D721Med (cell line): Measurements from ENCODE around the gene DIS3L2.
A peak's percentile ranks its signal among the peaks of the same experiment; 100 is the strongest.

Experiments
- DNase-seq: peaks from one replicate; pipeline ENCODE4 v3.0.0; 2011; ENCODE audit warnings: low spot score; ENCODE audit not compliant: insufficient read length
- FAIRE-seq: peaks from 2 replicates; lab custom pipeline; 2011; peaks lifted over from hg19 to GRCh38; lab: Jason Lieb, UNC
- TF ChIP-seq, protein P1 (sequence below): IDR thresholded peaks from 2 replicates; pipeline ENCODE4 v1.5.1; 2012; ENCODE audit warnings: mild to moderate bottlenecking, control low read depth; ENCODE audit not compliant: insufficient read depth; ENCODE audit errors: missing control alignments

Gene DIS3L2

DNA sequence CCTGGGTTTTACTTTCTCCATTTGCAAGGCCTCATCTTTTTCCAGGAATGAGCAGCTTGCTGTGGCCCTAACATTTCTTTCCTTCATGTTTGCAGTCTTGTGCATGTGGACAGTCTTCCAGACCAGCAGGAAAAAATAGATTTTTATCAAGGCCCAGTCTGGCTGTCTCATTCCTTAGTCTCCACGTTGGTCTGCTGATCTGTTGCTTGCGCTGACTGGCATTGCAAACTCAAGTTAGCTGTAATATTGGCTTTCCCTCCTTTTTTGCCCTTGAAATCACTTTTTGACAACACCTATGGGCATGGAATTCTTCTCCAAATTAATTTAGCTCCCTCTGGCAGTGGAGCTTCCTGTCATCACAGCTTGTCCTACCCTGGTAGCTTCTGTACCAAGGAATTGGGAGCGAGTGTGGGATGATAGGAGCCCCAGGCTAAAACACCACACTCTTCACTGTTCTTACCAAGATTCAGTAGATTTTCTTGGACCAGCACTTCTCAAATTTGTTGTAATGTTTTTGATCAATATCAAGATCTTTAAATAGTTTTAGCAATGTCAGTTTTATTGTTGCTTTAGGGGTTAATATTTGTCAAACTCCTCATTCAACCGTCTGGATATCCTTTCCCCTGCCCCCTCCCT is 48.2 kb downstream of the DIS3L2 start:
- FAIRE-seq (no peak), DNase-seq (no peak)
- TF ChIP-seq, protein P1, sequence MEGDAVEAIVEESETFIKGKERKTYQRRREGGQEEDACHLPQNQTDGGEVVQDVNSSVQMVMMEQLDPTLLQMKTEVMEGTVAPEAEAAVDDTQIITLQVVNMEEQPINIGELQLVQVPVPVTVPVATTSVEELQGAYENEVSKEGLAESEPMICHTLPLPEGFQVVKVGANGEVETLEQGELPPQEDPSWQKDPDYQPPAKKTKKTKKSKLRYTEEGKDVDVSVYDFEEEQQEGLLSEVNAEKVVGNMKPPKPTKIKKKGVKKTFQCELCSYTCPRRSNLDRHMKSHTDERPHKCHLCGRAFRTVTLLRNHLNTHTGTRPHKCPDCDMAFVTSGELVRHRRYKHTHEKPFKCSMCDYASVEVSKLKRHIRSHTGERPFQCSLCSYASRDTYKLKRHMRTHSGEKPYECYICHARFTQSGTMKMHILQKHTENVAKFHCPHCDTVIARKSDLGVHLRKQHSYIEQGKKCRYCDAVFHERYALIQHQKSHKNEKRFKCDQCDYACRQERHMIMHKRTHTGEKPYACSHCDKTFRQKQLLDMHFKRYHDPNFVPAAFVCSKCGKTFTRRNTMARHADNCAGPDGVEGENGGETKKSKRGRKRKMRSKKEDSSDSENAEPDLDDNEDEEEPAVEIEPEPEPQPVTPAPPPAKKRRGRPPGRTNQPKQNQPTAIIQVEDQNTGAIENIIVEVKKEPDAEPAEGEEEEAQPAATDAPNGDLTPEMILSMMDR, result no peak

DNA sequence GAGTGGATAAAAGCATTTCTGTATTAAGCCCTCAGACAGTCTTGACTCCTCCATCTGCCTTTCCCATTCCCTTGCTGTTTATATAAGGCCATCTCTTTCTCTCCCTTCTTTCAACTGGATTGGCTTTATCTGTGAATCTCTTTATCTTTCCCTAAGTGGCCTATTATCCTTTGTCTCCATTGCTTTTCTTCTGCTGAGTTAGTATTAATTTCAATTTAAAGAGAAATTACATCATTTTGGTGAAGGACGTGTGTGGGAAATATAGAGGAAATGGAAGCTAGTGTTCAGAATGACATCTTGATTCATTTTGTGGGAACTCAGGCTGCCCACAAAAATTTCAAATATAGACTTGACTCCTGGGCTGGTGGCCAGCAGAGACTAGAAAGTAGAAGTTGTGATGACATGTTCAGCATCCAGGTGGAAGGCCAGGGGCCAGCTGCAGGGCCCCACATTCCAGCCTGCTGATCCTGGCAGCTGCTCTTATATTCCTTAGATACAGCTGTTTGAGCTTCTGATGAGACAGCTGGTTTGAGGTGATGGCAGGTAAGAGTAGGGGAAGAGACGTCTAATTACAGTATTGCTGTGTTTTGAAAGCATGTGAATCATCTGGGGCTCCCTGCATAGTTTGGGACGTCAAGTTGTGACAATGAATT is 52.3 kb downstream of the DIS3L2 start:
- DNase-seq (no peak), FAIRE-seq (no peak)
- TF ChIP-seq, protein P1, result no peak

GRCh38 chr2:232014681-232015080 is 53.2 kb downstream of the DIS3L2 start:
- TF ChIP-seq, protein P1, result no peak
- no peak for DNase-seq
- no peak for FAIRE-seq

DNA sequence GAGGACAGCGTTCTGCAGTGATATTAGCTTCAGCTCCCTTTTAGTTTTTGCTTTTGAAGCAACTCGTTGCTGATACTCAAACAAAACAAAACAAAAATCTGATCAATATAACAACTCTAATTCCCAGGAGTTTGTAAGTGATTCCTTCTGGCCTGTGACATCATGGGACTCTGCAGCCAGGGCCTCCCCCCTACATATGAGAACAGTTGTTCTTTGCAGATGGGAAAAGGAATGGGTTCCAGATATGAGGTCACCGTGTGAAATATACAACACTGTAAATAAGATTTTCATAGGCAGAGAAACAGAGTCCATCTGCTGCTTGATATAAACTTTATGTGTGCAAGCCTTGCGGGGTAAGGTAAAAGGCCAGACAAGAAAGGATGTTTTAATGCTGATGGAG is 56.7 kb downstream of the DIS3L2 start:
- no peak for DNase-seq
- TF ChIP-seq, protein P1, result no peak
- FAIRE-seq, result no peak

- DNase-seq (no peak), FAIRE-seq (no peak)
- TF ChIP-seq, protein P1, result no peak
These were observed 61.2 kb downstream of the DIS3L2 start for GRCh38 chr2:232022718-232023117.

DNA sequence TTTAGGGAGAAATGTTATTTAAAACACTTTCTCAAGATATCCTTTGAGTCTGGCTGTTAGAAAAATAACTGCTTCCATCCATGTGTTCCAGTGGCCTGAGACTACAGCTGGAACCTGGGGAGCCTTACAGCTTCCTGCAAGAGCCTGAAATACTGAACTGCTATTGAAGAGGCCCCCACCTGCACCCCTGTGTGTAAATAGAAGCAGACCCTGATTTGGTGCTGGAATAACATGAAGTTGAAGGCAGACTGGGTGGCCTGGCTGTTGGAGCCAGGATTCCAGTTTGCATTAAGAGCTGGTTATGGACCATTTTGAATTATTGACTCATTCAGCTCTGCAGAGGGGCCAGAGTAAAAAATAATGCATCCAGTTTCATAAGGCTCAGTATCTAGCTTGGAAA is 61.9 kb downstream of the DIS3L2 start:
- DNase-seq, result no peak
- no peak for FAIRE-seq
- TF ChIP-seq, protein P1, result no peak

GRCh38 chr2:232024457-232024856 is 62.9 kb downstream of the DIS3L2 start:
- FAIRE-seq (peak; percentile 88), DNase-seq (no peak)
- TF ChIP-seq, protein P1, result no peak
